NCI-H1105 treated with DMSO at 0.1 percent for 48 hours (cell line): ENCODE measurements around the gene MFAP4.

Experiments used
- DNase-seq: peaks from one replicate; lab custom pipeline; 2025; lab: John Stamatoyannopoulos, UW

The MFAP4 gene

GRCh38 chr17:19348081-19348650 lies 38.8 kb downstream of the MFAP4 start:
- no peak for DNase-seq

GRCh38 chr17:19347323-19348080 lies 39.5 kb downstream of the MFAP4 start:
- DNase-seq = no peak

GRCh38 chr17:19346351-19347255 lies 40.4 kb downstream of the MFAP4 start:
- DNase-seq = no peak

GRCh38 chr17:19345486-19346350 lies 41.3 kb downstream of the MFAP4 start:
- no peak for DNase-seq

- DNase-seq = no peak
Observed at GRCh38 chr17:19345067-19345460, 41.9 kb downstream of the MFAP4 start.

GRCh38 chr17:19344311-19345066 lies 42.5 kb downstream of the MFAP4 start:
- DNase-seq = no peak

GRCh38 chr17:19343671-19344151 lies 43.3 kb downstream of the MFAP4 start:
- no peak for DNase-seq

GRCh38 chr17:19343256-19343630 lies 43.7 kb downstream of the MFAP4 start:
- DNase-seq = no peak

GRCh38 chr17:19342611-19343255 lies 44.3 kb downstream of the MFAP4 start:
- DNase-seq = no peak

- no peak for DNase-seq
Observed at GRCh38 chr17:19341641-19342610, 45.1 kb downstream of the MFAP4 start.

GRCh38 chr17:19341211-19341631 lies 45.8 kb downstream of the MFAP4 start:
- DNase-seq = no peak

- no peak for DNase-seq
Observed at GRCh38 chr17:19339341-19339815, 47.6 kb downstream of the MFAP4 start.

- peak; percentile 39 for DNase-seq
Observed at GRCh38 chr17:19338031-19338990, 48.7 kb downstream of the MFAP4 start.

GRCh38 chr17:19337712-19338023 lies 49.3 kb downstream of the MFAP4 start:
- DNase-seq = no peak

- DNase-seq = no peak
Observed at GRCh38 chr17:19336938-19337711, 49.9 kb downstream of the MFAP4 start.

GRCh38 chr17:19335951-19336631 lies 50.9 kb downstream of the MFAP4 start:
- DNase-seq = no peak

- DNase-seq = no peak
Observed at GRCh38 chr17:19334331-19334730, 52.7 kb downstream of the MFAP4 start.
